Neural progenitor cell (in vitro differentiated cells): ENCODE results near the gene NBEAL2. TPM values are rescaled to one million over a fixed set of nuclear protein-coding genes. Genes with fewer than 3 reads are reported as not detected.

Experiments used
- DNase-seq: peaks from one replicate; pipeline ENCODE4 v3.0.0-alpha.2; 2016; ENCODE audit warnings: low spot score
- H2AFZ ChIP-seq: fragments of 200-600 bp; sonication (generic); replicated peaks from 2 replicates; pipeline ENCODE4 v1.6.1; 2016; ENCODE audit warnings: antibody characterized with exemption
- H3F3A ChIP-seq: fragments of 200-600 bp; sonication (generic); 2 replicates; pipeline ENCODE4 v1.6.1; 2016; ENCODE audit warnings: antibody characterized with exemption, low read depth
- H3K27ac ChIP-seq: fragments of 200-600 bp; sonication (generic); 2 replicates; pipeline ENCODE4 v1.5.1; 2016; ENCODE audit warnings: mild to moderate bottlenecking
- H3K27me3 ChIP-seq: fragments of 200-600 bp; sonication (generic); 2 replicates; pipeline ENCODE4 v1.6.1; 2016; ENCODE audit warnings: mild to moderate bottlenecking, moderate library complexity
- H3K36me3 ChIP-seq: fragments of 200-600 bp; sonication (generic); 2 replicates; pipeline ENCODE4 v1.5.1; 2016
- H3K4me1 ChIP-seq: fragments of 200-600 bp; sonication (generic); 2 replicates; pipeline ENCODE4 v1.6.1; 2016; ENCODE audit warnings: mixed run types
- H3K4me2 ChIP-seq: fragments of 200-600 bp; sonication (generic); 2 replicates; pipeline ENCODE4 v1.6.1; 2016
- H3K4me3 ChIP-seq: fragments of 200-600 bp; sonication (generic); 2 replicates; pipeline ENCODE4 v1.5.1; 2016
- H3K79me2 ChIP-seq: fragments of 200-600 bp; sonication (generic); 2 replicates; pipeline ENCODE4 v1.6.1; 2016; ENCODE audit warnings: low read depth
- H3K9ac ChIP-seq: fragments of 200-600 bp; sonication (generic); 2 replicates; pipeline ENCODE4 v1.6.1; 2016
- H3K9me3 ChIP-seq: fragments of 200-600 bp; sonication (generic); 2 replicates; pipeline ENCODE4 v1.5.1; 2016; ENCODE audit warnings: low read depth
- H4K20me1 ChIP-seq: fragments of 200-600 bp; sonication (generic); 2 replicates; pipeline ENCODE4 v1.6.1; 2016; ENCODE audit warnings: low read depth
- H3K27ac Mint-ChIP-seq: 3 replicates; pipeline ENCODE4 v1.8.0; 2021; ENCODE audit warnings: mixed read lengths
- H3K27me3 Mint-ChIP-seq: 2 replicates; pipeline ENCODE4 v1.8.0; 2022; ENCODE audit warnings: low read depth, mild to moderate bottlenecking, inconsistent platforms, moderate library complexity, mixed read lengths; ENCODE audit not compliant: insufficient read depth
- H3K36me3 Mint-ChIP-seq: 3 replicates; pipeline ENCODE4 v1.8.0; 2021; ENCODE audit warnings: mixed read lengths
- H3K4me1 Mint-ChIP-seq: 3 replicates; pipeline ENCODE4 v1.8.0; 2021; ENCODE audit warnings: mixed read lengths
- H3K4me3 Mint-ChIP-seq: 3 replicates; pipeline ENCODE4 v1.8.0; 2021; ENCODE audit warnings: mild to moderate bottlenecking, moderate library complexity, mixed read lengths
- H3K9me3 Mint-ChIP-seq: 3 replicates; pipeline ENCODE4 v1.8.0; 2020; ENCODE audit warnings: mixed read lengths
- CTCF ChIP-seq: fragments of 200-600 bp; sonication (generic); IDR thresholded peaks from 2 replicates; pipeline ENCODE4 v1.5.1; 2017; ENCODE audit warnings: antibody characterized with exemption, mild to moderate bottlenecking
- EZH2 ChIP-seq: fragments of 200-600 bp; sonication (generic); IDR thresholded peaks from 2 replicates; pipeline ENCODE4 v1.6.1; 2017; ENCODE audit warnings: antibody characterized with exemption, mild to moderate bottlenecking, moderate library complexity
- EZH2phosphoT487 ChIP-seq: fragments of 200-600 bp; sonication (generic); IDR thresholded peaks from 2 replicates; pipeline ENCODE4 v1.6.1; 2017; ENCODE audit warnings: antibody characterized with exemption
- total RNA-seq: library from RNA; depleted of rRNA; stranded (reverse); fragments of >200 nt; gene quantifications from 2 replicates; pipeline ENCODE4 v1.2.3, GENCODE V29; 2015; ENCODE audit warnings: low replicate concordance

NBEAL2 gene
- total RNA-seq, 1 donor from 2014 or later, result 6.3 TPM

- Histone ChIP-seq H3K27me3 (no peaks in the 10 kb centered on the region), H3K4me2 (no peak overlapping the region), H3K36me3 (no peaks in the 10 kb centered on the region), H3K4me3 (no peak overlapping the region), H3K27ac (no peak overlapping the region), H3K9ac (no peak overlapping the region), H2AFZ (no peak overlapping the region), H4K20me1 (peaks cover 97% of the 10 kb centered on the region), H3K4me1 (peaks cover 5% of the 10 kb centered on the region), H3K9me3 (no peaks in the 10 kb centered on the region), H3K79me2 (peaks cover 98% of the 10 kb centered on the region), H3F3A (no peaks in the 10 kb centered on the region)
- Mint-ChIP-seq H3K36me3 (peaks cover 24% of the 10 kb centered on the region), H3K4me3 (no peak overlapping the region), H3K9me3 (no peaks in the 10 kb centered on the region), H3K27me3 (peaks cover 16% of the 10 kb centered on the region), H3K27ac (peak overlapping the region; percentile 14), H3K4me1 (peaks cover 16% of the 10 kb centered on the region)
- TF ChIP-seq EZH2, result no peak
- no peak for TF ChIP-seq EZH2phosphoT487
- no peak for TF ChIP-seq CTCF
- no peak for DNase-seq
Observed at GRCh38 chr3:46947981-46948791, 31.3 kb upstream of the NBEAL2 start.

GRCh38 chr3:46948830-46949671, 30.4 kb upstream of the NBEAL2 start:
- no peak overlapping the region for H3K27ac ChIP-seq
- H3K36me3 ChIP-seq, result no peaks in the 10 kb centered on the region
- H3K79me2 ChIP-seq, result peaks cover 98% of the 10 kb centered on the region
- Mint-ChIP-seq H3K27ac (no peak overlapping the region), H3K4me1 (peaks cover 20% of the 10 kb centered on the region), H3K9me3 (no peaks in the 10 kb centered on the region), H3K27me3 (peaks cover 13% of the 10 kb centered on the region), H3K36me3 (peaks cover 26% of the 10 kb centered on the region), H3K4me3 (no peak overlapping the region)
- no peak overlapping the region for H2AFZ ChIP-seq
- no peak overlapping the region for H3K4me2 ChIP-seq
- DNase-seq, result no peak
- H4K20me1 ChIP-seq, result peaks cover 97% of the 10 kb centered on the region
- H3K4me3 ChIP-seq, result no peak overlapping the region
- TF ChIP-seq CTCF (no peak), EZH2 (no peak), EZH2phosphoT487 (no peak)
- H3F3A ChIP-seq, result no peaks in the 10 kb centered on the region
- no peak overlapping the region for H3K9ac ChIP-seq
- peaks cover 1% of the 10 kb centered on the region for H3K4me1 ChIP-seq
- no peaks in the 10 kb centered on the region for H3K9me3 ChIP-seq
- H3K27me3 ChIP-seq, result no peaks in the 10 kb centered on the region

GRCh38 chr3:46950177-46950576, 29.3 kb upstream of the NBEAL2 start:
- H3K27me3 ChIP-seq, result no peaks in the 10 kb centered on the region
- H3K27ac Mint-ChIP-seq, result no peak overlapping the region
- no peaks in the 10 kb centered on the region for H3K9me3 Mint-ChIP-seq
- H2AFZ ChIP-seq, result no peak overlapping the region
- H3K9ac ChIP-seq, result no peak overlapping the region
- H3K4me1 ChIP-seq, result peaks cover 5% of the 10 kb centered on the region
- no peaks in the 10 kb centered on the region for H3K9me3 ChIP-seq
- peaks cover 26% of the 10 kb centered on the region for H3K36me3 Mint-ChIP-seq
- TF ChIP-seq EZH2 (no peak), EZH2phosphoT487 (no peak), CTCF (no peak)
- H4K20me1 ChIP-seq, result peaks cover 97% of the 10 kb centered on the region
- no peak for DNase-seq
- peaks cover 98% of the 10 kb centered on the region for H3K79me2 ChIP-seq
- H3F3A ChIP-seq, result no peaks in the 10 kb centered on the region
- peaks cover 11% of the 10 kb centered on the region for H3K27me3 Mint-ChIP-seq
- no peak overlapping the region for H3K4me2 ChIP-seq
- peaks cover 23% of the 10 kb centered on the region for H3K4me1 Mint-ChIP-seq
- H3K4me3 Mint-ChIP-seq, result no peak overlapping the region
- no peaks in the 10 kb centered on the region for H3K36me3 ChIP-seq
- H3K4me3 ChIP-seq, result no peak overlapping the region
- no peak overlapping the region for H3K27ac ChIP-seq
